Heart right ventricle (tissue), 16 donors: ENCODE results near the gene DNAJB11. TPM values are rescaled to one million over a fixed set of nuclear protein-coding genes. Genes with fewer than 3 reads are reported as not detected.

Experiments
- ATAC-seq, 8 donors: fragments of 200-7000 bp; cut with Tn5 transposase; one replicate each; pipeline ENCODE4 v1.9.1; 2020; ENCODE audit warnings: mild to moderate bottlenecking in 8 of 8, moderate library complexity in 8 of 8, moderate number of reproducible peaks in 1 of 8
- DNase-seq, 2 donors: peaks; one replicate each; pipeline ENCODE4 v3.0.0-alpha.2; 2020
- H3K27ac ChIP-seq, 10 donors: fragments of 200-600 bp; sonication (generic) in 2 of 10; one replicate each; pipeline versions ENCODE4 v1.5.0 to v1.8.0; 2020 to 2022; ENCODE audit warnings: mild to moderate bottlenecking in 3 of 10
- H3K27me3 ChIP-seq, 7 donors: fragments of 200-600 bp; one replicate each; pipeline ENCODE4 v1.8.0; 2021 to 2022; ENCODE audit warnings: mild to moderate bottlenecking in 2 of 7
- H3K36me3 ChIP-seq, 9 donors: fragments of 200-600 bp; sonication (generic) in 1 of 9; one replicate each; pipeline versions ENCODE4 v1.5.0 to v1.8.0; 2020 to 2022; ENCODE audit warnings: mild to moderate bottlenecking in 2 of 9
- H3K4me1 ChIP-seq, 9 donors: fragments of 200-600 bp; sonication (generic) in 1 of 9; one replicate each; pipeline versions ENCODE4 v1.5.0 to v1.8.0; 2020 to 2022; ENCODE audit warnings: mild to moderate bottlenecking in 4 of 9
- H3K4me3 ChIP-seq, 10 donors: fragments of 200-600 bp; sonication (generic) in 2 of 10; one replicate each; pipeline versions ENCODE4 v1.5.0 to v1.8.0; 2020 to 2022; ENCODE audit warnings: mild to moderate bottlenecking in 7 of 10, moderate library complexity in 2 of 10
- H3K9me3 ChIP-seq, 11 donors: fragments of 200-600 bp in 10 of 11; sonication (generic) in 2 of 11; one replicate each; pipeline versions ENCODE4 v1.5.0 to v1.8.0; 2013 to 2022; ENCODE audit warnings: mild to moderate bottlenecking in 2 of 11, control low read depth in 1 of 11, moderate library complexity in 1 of 11
- CTCF ChIP-seq, 9 donors: fragments of 200-600 bp; sonication (generic) in 2 of 9; IDR thresholded peaks; one replicate each; pipeline versions ENCODE4 v1.5.0 to v1.8.0; 2021 to 2022; ENCODE audit warnings: antibody characterized with exemption in 9 of 9, mild to moderate bottlenecking in 5 of 9, moderate library complexity in 1 of 9
- WGBS, 2 donors: extraction: QIAGEN DNeasy Blood & Tissue Kit; methylation state at CpG; one replicate each; pipeline ENCODE4 v1.1.7; 2013; ENCODE audit warnings: inconsistent platforms in 1 of 2; 5-methylcytosine and 5-hydroxymethylcytosine counted together
- intact Hi-C, 10 donors: fragments of 100-400 bp; cut with DNase I; formaldehyde crosslinking; loops; one replicate each; pipeline versions ENCODE4 v1.11.1 to v1.14.2; 2022
- polyA plus RNA-seq, 2 donors: library from polyadenylated mRNA; stranded (reverse); fragments of 200-250 nt; gene quantifications; one replicate each; pipeline ENCODE4 v1.2.3, GENCODE V29; 2013
- total RNA-seq, 10 donors: library from RNA; stranded (reverse); fragmentation: NEBNext Ultra II Directional in 3 of 10; extraction: Animal tissue kit (Norgen Biotek cat#: 25700) in 3 of 10; gene quantifications; one replicate each; pipeline versions ENCODE4 v1.2.1 to v1.2.4, GENCODE V29; 2021 to 2023
- donor health status: Arrhythmogenic right ventricular cardiomyopathy.
- donor health status: ischemic (EF 13 %, LVEDD 7.1; RV severe dilation, severe dysfunction).
- donor health status: healthy with polysubstance abuse.
- donor health status: DM: no; HTN: yes; CAD: no.
- donor health status: DM: no; HTN: no; CAD: no.
- donor health status: ischemic (EF 25% LVEDD 6.9; RV normal size, moderate dysfunction).
- donor health status: ischemic (EF 25% LVEDD 5.7; RV mildly dilated, moderate dysfunction).
- donor health status: healthy.
- donor health status: DM: yes; HTN: yes; CAD: no.
- donor health status: Ischemic cardiomyopathy.
- donor health status: ischemic (EF 35%, LVEDD 5.7; RV mildly dilated, moderate dysfunction).
- donor health status: nonischemic (EF 11% LVEDD 7.7; RV severe dilation, severe dysfunction).
- donor health status: DM: yes; HTN: yes; CAD: no.
- donor health status: PGD.
- donor health status: ischemic (EF 29% LVEDD 5.4; RV normal size, mild dysfunction).
- donor health status: nonischemic (EF 23%, LVEDD 6.1; RV moderate dilation, normal function).

The DNAJB11 gene
- total and polyA plus RNA-seq, 12 donors, result 17.9 to 147 (median 24.2) TPM

GRCh38 chr3:186540835-186541226, 29.7 kb upstream of the DNAJB11 start:
- no peak for DNase-seq
- TF ChIP-seq CTCF (IDR thresholded peaks at IDR 0.05), result no peak
- 56 to 58% methylated on average over 2 of the region's 2 CpGs for WGBS, 2 donors
- H3K4me1 ChIP-seq, result peaks cover 2 to 25% (median 9%) of the 10 kb centered on the region in 9 donors
- ATAC-seq, result no peak
- peaks cover 0 to 46% (median 6%) of the 10 kb centered on the region in 9 donors for H3K36me3 ChIP-seq
- H3K4me3 ChIP-seq, result no peak overlapping the region
- intact Hi-C loops, result loop anchor here in 9 of 10 donors (1.0 to 5.0 kb wide), 8 partner anchors 279 to 560 kb away; no protein-coding TSS in a partner anchor
- H3K27ac ChIP-seq, result no peak overlapping the region
- H3K9me3 ChIP-seq, result no peaks in the 10 kb centered on the region
- no peaks in the 10 kb centered on the region for H3K27me3 ChIP-seq

- Histone ChIP-seq H3K4me1 (peaks cover 0 to 14% (median 6%) of the 10 kb centered on the region in 9 donors), H3K4me3 (no peak within 1 kb of the TSS), H3K27ac (no peak within 1 kb of the TSS), H3K36me3 (peaks cover 0 to 68% (median 17%) of the 10 kb centered on the region in 9 donors), H3K9me3 (no peaks in the 10 kb centered on the region), H3K27me3 (no peaks in the 10 kb centered on the region)
- 84 to 92% methylated on average over 2 of the region's 2 CpGs for WGBS, 2 donors
- intact Hi-C loops, result loop anchor here in 6 of 10 donors (5.0 kb wide), 3 partner anchors 282 to 562 kb away; no protein-coding TSS in a partner anchor
- no peak for ATAC-seq
- no peak for DNase-seq
- no peak for TF ChIP-seq CTCF (IDR thresholded peaks at IDR 0.05)
Observed at GRCh38 chr3:186544281-186544680, 26.2 kb upstream of the DNAJB11 start, which contains the start of gene CRYGS. CRYGS (minus strand) TSS chr3:186544380; CDS start chr3:186544326, 54 bp downstream.

GRCh38 chr3:186549497-186549896, 21.0 kb upstream of the DNAJB11 start:
- DNase-seq (no peak), ATAC-seq (no peak)
- Histone ChIP-seq H3K4me1 (no peaks in the 10 kb centered on the region), H3K27ac (no peak overlapping the region), H3K9me3 (no peaks in the 10 kb centered on the region), H3K27me3 (no peaks in the 10 kb centered on the region), H3K36me3 (peaks cover 0 to 100% (median 46%) of the 10 kb centered on the region in 9 donors), H3K4me3 (no peak overlapping the region)
- intact Hi-C loops, result no loop called here
- 95 to 98% methylated on average over 3 of the region's 3 CpGs for WGBS, 2 donors
- TF ChIP-seq CTCF (IDR thresholded peaks at IDR 0.05), result no peak

GRCh38 chr3:186551387-186551786, 19.1 kb upstream of the DNAJB11 start:
- ATAC-seq (no peak), DNase-seq (no peak)
- no peaks in the 10 kb centered on the region for H3K27me3 ChIP-seq
- intact Hi-C loops, result no loop called here
- WGBS, 2 donors, result 91 to 96% methylated on average over 6 of the region's 6 CpGs
- no peak overlapping the region for H3K27ac ChIP-seq
- TF ChIP-seq CTCF (IDR thresholded peaks at IDR 0.05), result no peak
- H3K36me3 ChIP-seq, result peaks cover 0 to 100% (median 63%) of the 10 kb centered on the region in 9 donors
- no peaks in the 10 kb centered on the region for H3K4me1 ChIP-seq
- no peak overlapping the region for H3K4me3 ChIP-seq
- no peaks in the 10 kb centered on the region for H3K9me3 ChIP-seq
